ENCODE measurements around the gene PROSER3.
"Not testable (repeated sequence)": the region's sequence is repeated elsewhere in the genome, so short reads cannot be mapped to it uniquely, and the experiment has no call there.

Gene PROSER3

DNA sequence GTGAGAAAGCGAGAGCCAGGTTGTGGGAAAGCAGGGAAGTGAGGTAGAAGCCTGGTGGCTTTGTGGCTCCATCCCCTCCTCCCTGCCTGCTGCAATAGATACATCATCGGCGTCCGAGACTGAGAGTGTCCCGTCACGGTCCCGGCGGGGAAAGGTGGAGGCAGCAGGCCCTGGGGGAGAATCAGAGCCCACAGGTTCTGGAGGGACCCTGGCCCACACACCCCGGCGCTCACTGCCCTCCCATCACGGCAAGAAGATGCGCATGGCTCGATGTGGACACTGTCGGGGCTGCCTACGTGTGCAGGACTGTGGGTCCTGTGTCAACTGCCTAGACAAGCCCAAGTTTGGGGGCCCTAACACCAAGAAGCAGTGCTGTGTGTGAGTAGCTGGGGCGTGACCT lies 35.1 kb upstream of the PROSER3 start:
- DNase-seq: no peak

DNA sequence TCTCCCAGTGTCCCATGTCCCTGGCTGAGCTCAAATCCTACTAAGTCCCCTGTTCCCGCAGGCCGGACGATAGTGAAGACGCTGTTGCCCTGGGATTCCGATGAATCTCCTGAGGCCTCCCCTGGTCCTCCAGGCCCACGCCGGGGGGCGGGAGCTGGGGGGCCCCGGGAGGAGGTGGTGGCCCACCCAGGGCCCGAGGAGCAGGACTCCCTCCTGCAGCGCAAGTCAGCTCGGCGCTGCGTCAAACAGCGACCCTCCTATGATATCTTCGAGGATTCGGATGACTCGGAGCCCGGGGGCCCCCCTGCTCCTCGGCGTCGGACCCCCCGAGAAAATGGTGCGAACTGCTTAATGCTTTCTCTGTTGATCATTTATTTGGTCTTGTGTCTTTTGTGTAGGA lies 34.3 kb upstream of the PROSER3 start:
- no peak for DNase-seq

DNA sequence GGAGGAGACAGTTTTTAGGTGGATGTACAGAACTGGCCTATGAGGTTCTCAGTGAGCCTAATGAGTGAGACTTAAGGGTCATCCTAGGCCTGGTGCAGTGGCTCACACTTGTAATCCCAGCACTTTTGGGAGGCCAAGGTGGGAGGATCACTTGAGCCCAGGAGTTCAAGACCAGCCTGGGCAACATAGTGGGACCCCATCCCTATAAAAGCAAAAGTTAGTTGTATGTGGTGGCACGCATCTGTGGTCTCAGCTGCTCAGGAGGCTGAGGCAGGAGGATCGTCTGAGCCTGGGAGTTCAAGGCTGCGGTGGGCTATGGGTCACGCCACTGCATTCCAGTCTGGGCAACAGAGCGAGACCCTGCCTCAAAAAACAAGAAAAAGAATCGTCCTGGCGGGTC lies 33.8 kb upstream of the PROSER3 start:
- not testable (repeated sequence) for DNase-seq

DNA sequence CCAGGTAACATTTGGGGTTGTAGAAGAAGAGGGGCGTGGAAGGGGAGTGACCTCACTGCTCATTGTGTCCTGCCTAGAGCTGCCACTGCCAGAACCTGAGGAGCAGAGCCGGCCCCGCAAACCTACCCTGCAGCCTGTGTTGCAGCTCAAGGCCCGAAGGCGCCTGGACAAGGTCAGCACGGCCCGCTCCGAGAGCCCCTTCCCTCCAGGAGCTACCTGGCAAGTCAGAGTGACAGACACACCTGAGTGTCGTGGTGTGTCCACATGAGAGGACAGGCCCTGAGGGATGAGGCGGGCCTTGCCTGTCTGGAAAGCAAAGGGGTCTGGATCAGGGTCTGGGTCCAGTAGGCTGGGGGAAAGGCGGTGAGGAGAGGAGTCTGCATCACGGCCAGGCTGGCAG lies 33.4 kb upstream of the PROSER3 start:
- no peak for DNase-seq

DNA sequence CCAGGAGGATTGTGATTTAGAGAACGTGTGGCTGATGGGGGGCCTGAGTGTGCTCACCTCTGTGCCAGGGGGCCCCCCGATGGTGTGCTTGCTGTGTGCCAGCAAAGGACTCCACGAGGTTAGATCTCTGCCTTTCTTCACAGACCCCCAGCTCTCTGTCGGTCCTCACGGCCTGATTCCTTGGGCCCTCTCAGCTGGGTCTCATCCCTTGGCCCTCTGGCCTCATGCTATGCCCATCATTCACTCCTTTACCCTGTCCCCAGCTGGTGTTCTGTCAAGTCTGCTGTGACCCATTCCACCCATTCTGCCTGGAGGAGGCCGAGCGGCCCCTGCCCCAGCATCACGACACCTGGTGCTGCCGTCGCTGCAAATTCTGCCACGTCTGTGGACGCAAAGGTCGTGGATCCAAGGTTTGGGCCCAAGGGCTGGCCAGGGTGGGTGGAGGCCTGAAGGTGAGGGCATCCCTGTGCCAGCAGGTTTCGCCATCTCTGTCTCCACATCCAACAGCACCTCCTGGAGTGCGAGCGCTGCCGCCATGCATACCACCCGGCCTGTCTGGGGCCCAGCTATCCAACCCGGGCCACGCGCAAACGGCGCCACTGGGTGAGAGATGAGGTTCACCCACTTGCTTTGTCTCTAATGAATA lies 32.6 kb upstream of the PROSER3 start:
- no peak for DNase-seq

DNA sequence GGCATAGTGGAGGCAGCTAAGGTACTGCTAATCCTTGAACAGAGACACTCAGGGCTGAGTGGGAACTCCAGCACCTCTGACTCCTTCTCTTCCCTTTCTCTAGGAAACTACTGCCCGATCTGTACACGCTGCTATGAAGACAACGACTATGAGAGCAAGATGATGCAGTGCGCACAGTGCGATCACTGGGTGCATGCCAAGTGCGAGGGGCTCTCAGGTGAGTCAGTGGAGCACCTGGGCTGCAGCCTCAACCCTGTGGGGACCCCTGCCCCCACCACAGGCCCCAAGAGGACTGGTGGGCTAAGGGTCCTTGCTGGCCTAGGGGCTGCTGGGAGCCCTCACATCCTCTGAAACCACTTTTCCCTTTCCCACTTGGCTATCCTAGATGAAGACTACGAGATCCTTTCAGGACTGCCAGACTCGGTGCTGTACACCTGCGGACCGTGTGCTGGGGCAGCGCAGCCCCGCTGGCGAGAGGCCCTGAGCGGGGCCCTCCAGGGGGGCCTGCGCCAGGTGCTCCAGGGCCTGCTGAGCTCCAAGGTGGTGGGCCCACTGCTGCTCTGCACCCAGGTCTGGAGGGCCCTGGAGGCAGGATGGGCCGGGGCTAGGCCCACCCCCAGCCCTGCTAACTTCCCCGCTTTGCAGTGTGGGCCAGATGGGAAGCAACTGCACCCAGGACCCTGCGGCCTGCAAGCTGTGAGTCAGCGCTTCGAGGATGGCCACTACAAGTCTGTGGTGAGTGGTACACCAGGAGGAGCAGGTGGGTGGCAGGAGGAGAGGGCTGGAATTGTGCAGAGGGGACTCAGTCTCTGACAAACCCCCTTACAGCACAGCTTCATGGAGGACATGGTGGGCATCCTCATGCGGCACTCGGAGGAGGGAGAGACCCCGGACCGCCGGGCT lies 30.7 kb upstream of the PROSER3 start:
- no peak for DNase-seq

DNA sequence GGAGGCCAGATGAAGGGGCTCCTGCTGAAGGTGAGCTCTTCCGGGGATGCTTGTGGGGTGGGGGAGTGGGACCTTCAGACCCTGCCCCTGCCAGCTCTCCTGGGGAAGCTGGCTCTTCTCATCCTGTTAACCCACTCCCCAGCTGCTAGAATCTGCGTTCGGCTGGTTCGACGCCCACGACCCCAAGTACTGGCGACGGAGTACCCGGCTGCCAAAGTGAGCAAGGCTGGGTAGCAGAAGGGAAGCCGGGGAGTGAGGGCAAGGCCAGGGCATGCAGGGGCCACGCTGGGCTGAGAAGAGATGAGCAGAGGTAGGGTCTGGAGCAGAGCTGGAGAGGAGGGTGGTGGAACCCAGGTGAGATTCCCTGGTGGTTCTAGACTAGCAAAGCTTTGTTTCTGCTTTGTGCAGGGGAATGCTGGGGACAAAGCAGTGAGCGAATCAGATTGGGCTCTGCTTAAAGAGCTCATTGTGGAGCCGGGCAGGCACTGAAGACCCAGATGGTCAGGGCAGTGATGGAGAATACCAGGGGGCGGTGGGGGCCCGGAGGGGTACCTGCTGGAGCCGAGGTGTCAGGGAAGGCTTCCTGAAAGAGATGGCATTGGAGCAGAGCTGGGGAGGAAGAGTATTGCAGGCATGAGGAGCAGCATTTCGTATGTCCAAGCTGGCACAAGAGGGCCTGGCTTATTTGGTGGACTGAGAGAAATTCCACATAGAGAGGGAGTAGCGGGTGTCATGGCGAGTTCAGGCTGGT lies 29.8 kb upstream of the PROSER3 start:
- no peak for DNase-seq

DNA sequence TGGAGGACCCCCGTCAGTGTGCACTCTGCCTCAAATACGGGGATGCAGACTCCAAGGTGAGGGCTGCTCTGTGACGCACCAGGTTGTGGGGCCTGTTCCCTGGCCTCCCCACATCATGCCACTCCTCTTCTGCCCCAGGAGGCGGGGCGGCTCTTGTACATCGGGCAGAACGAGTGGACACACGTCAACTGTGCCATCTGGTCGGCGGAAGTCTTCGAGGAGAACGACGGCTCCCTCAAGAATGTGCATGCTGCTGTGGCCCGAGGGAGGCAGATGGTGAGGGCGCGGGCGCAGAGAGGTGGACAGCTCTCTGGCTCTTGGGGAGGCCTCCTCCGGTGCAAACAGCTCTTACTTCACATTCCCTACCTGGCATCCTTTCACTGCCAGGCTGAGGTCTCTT lies 29.0 kb upstream of the PROSER3 start:
- no peak for DNase-seq

DNA sequence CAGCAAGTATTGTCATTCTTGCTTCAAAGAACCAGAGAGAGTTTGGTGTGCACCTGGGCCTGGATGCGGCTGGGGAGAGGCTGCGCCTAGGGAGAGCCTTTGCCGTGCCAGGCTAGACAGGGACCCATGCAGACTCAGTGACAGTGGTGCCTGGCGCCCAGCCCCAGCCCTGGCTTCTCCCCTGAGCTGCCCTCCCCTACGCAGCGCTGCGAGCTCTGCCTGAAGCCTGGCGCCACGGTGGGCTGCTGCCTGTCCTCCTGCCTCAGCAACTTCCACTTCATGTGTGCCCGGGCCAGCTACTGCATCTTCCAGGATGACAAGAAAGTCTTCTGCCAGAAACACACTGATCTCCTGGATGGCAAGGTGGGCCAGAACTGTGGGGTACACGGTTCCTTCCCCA lies 28.2 kb upstream of the PROSER3 start:
- DNase-seq: no peak

DNA sequence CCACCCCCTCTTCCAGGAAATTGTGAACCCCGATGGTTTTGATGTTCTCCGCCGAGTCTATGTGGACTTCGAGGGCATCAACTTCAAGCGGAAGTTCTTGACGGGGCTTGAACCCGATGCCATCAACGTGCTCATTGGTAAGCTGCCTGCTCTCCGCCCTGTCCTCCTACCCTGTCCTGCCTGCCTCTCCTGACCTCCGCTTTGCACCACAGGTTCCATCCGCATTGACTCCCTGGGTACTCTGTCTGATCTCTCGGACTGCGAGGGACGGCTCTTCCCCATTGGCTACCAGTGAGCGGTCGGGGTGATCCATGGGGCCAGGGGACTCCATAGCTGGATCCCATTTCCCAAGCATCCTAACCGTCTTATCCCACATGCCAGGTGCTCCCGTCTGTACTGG lies 27.6 kb upstream of the PROSER3 start:
- DNase-seq: no peak

DNA sequence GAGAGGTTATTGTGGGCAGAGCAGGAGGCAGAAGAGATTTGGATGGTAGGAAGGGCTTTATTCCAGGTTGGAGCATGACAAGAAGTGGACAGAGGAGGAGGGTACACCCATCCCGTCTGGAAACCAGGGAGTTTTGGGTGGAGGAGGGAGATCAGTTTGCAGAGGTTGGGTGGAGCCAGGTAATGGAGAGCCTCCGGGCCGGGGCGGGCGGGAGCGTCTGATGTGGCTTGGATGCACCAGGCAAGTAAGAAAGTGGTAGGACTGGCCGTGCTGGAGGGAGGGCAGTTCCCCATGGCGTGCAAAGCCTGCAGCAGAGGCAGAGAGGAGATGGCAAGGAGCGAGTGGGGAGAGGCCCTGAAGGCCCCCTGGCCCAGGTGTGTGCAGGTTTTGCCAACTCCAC lies 26.6 kb upstream of the PROSER3 start:
- no peak for DNase-seq

DNA sequence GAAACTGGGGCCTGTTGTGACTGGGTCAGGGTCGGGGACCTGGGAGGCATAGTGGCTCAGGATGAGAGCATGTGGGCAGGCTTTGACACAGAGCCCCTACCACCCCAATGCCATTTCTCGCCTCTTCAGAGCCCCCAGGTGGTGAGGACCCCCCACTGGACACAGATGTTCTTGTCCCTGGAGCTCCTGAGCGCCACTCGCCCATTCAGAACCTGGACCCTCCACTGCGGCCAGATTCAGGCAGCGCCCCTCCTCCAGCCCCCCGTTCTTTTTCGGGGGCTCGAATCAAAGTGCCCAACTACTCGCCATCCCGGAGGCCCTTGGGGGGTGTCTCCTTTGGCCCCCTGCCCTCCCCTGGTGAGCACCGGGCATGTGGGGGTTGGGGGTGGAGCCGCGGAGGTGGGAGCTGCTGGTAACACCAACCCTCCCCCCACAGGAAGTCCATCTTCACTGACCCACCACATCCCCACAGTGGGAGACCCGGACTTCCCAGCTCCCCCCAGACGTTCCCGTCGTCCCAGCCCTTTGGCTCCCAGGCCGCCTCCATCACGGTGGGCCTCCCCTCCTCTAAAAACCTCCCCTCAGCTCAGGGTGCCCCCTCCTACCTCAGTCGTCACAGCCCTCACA lies 26.1 kb upstream of the PROSER3 start:
- no peak for DNase-seq

DNA sequence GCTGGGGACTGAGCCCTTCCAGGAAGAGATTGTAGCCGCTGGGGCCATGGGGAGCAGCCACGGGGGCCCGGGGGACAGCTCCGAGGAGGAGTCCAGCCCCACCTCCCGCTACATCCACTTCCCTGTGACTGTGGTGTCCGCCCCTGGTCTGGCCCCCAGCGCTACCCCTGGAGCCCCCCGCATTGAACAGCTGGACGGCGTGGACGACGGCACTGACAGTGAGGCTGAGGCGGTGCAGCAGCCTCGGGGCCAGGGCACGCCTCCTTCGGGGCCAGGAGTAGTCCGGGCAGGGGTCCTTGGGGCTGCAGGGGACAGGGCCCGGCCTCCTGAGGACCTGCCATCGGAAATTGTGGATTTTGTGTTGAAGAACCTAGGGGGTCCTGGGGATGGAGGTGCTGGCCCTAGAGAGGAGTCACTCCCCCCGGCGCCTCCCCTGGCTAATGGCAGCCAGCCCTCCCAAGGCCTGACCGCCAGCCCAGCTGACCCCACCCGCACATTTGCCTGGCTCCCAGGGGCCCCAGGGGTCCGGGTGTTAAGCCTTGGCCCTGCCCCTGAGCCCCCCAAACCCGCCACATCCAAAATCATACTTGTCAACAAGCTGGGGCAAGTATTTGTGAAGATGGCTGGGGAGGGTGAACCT lies 25.3 kb upstream of the PROSER3 start:
- no peak for DNase-seq

DNA sequence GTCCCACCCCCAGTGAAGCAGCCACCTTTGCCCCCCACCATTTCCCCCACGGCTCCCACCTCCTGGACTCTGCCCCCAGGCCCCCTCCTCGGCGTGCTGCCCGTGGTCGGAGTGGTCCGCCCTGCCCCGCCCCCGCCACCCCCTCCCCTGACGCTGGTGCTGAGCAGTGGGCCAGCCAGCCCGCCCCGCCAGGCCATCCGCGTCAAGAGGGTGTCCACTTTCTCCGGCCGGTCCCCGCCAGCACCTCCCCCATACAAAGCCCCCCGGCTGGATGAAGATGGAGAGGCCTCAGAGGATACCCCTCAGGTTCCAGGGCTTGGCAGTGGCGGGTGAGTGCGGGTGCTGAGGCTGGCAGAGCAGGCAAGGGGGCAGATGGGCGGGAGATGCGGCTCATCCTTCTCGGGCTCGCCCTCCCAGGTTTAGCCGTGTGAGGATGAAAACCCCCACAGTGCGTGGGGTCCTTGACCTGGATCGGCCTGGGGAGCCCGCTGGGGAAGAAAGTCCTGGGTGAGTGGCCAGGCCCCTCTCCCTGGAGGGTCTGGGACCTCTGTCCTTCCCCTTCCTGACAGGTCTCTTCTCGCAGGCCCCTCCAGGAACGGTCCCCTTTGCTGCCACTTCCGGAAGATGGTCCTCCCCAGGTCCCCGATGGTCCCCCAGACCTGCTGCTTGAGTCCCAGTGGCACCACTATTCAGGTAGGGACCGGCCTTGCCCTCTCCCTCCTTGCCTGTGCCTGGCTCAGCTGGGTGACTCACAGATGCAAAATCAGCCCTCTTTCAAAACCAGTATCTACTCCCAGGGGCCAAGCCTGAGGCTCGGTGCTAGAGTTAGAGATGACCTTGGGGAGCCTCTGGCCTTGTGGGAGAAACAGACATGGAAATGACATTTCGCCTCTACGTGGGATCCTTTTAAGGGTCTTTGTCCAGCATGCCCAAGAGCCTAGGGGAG lies 24.5 kb upstream of the PROSER3 start:
- no peak for DNase-seq

DNA sequence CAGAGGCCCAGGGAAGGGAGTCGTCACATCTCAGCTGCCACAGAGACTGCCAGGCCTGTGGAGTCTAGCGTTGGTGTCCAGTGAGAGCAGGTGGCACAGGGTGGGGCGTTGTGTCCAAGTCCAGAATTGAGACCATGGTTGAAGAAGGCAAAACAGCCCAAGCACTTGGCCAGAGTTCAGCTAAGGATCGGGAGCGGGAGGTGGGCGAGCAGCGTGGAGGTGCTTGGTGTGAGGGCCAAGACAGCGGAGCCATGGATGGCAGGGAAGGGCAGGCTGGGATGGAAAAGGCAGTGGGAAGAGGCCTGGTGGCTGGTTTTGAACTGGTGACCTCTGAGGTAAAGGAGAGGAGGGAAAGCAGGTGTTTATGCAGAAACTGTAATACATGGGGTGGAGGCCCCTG lies 23.7 kb upstream of the PROSER3 start:
- DNase-seq: no peak

DNA sequence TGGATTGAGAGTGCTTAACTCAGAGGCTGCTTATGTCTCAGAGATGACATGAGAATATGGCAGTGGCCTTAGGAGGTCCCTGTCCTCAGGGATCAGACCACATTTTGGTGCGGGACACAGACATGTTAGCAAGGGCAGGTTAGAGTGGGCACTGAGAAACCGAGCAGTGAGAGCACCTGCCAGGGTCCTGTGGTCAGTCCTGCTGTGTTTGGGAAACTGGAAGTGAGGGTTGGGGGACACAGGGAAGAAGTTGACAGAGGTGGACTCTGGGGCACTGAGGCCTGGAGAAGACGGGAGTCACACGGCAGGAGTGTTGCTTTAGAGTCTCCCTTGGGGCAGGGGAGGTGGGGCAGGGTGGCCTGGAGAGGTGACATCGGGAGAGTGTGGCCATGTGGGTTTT lies 23.1 kb upstream of the PROSER3 start:
- no peak for DNase-seq

DNA sequence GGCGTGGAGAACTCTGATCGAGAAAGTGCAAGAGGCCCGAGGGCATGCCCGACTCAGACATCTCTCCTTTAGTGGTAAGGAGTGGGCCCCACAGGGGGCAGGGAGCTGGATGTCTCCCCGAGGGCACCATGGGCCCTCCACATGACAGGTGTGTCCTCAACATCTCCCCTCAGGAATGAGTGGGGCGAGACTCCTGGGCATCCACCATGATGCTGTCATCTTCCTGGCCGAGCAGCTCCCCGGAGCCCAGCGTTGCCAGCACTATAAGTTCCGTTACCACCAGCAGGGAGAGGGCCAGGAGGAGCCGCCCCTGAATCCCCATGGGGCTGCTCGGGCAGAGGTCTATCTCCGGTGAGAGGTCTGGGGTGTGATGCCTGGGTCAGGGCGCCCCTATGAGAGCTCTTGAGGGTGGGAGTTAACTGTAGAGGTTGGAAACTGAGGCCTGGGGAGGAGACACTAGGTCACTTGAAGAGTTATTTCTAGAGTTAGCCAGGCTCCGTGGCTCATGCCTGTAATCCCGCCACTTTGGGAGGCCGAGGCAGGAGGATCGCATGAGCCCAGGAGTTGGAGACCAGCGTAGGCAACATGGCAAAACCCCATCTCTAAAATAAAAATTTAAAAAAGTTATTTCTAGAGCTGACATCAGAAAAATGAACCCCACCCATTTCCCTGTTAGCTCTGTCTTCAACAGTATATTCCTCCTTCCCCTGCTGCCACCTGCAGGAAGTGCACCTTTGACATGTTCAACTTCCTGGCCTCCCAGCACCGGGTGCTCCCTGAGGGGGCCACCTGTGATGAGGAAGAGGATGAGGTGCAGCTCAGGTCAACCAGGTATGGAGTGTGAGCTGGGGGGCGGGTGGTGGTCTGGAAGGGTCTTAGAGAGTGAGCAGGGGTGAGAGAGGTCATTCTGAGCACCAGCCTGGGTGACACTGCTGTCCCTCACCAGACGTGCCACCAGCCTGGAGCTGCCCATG lies 20.8 kb upstream of the PROSER3 start:
- no peak for DNase-seq

DNA sequence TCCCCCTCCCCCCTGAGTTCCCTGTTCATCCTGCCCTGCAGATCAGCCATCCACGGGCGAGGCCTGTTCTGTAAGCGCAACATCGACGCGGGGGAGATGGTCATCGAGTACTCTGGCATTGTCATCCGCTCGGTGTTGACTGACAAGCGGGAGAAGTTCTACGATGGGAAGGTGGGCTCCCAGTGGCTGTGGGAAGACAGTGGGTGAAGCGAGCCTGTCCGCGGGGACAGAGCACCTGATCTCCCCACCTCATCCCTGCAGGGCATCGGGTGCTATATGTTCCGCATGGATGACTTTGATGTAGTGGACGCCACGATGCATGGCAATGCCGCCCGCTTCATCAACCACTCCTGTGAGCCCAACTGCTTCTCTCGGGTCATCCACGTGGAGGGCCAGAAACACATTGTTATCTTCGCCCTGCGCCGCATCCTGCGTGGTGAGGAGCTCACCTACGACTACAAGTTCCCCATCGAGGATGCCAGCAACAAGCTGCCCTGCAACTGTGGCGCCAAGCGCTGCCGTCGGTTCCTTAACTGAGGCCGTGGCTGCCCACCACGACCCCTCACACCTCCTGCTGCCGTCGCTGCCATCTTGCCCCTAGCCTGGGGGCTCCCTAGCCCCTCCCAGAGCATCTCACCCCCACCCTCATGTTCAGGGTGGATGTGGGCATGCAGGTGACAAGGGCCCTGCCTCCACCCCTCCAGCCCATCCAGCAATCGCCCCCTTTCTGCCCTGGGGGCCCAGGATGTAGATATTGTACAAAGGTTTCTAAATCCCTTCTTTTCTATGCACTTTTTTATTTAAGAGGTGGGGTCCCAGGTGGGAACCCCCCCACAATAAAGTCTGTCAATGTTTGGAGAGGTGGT lies 19.7 kb upstream of the PROSER3 start:
- DNase-seq: no peak

DNA sequence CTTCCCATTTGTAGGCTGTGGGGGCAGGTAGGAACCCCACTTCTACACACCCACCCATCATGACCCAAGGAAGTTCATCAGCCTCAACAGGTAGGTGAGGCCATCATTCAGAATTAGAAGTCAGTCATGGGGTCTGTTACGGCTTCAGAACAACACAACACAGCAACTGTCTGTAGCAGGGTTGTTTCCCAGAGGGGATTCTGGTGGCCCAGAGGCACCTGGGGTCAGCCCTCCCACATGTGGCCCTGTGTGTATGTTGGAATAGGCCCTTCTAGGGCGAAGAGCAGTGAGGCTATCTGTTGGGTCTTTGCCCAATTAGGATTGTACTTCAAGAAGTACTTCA lies 19.1 kb upstream of the PROSER3 start:
- DNase-seq: no peak
